ENCODE results near the gene DPEP2.

DPEP2 gene

GRCh38 chr16:67992661-67993206, 6.5 kb downstream of the DPEP2 start:
- H3K4me1 ChIP-seq (ENCODE audit: control extremely low read depth in 1 of 4, control insufficient read depth in 4 of 4, insufficient read depth in 4 of 4, low read length in 3 of 4), result peaks cover 0 to 28% (median 26%) of the 10 kb centered on the region in 4 experiments
- H3K4me3 ChIP-seq (ENCODE audit: control insufficient read depth in 1 of 7, extremely low read depth in 1 of 7, insufficient read depth in 4 of 7, low read depth in 2 of 7, low read length in 6 of 7), result peak overlapping the region in 3 of 7 experiments; percentile 0 to 57 (median 45)
- ChIA-PET CTCF (interaction anchor here (0.9 to 3.1 kb wide), 9 partner anchors 10 to 48 kb away, joined by 3 to 19 read pairs (median 3); partner anchors contain the start of genes DDX28 and DUS2), POLR2A (interaction anchor here (1.7 kb wide), 1 partner anchor 8 kb away, joined by 8 read pairs; no protein-coding TSS in a partner anchor)
- H3K27ac ChIP-seq (ENCODE audit: insufficient read depth in 1 of 2, low read depth in 1 of 2, low read length in 2 of 2, poor library complexity in 1 of 2, severe bottlenecking in 2 of 2), result peak overlapping the region in 1 of 2 experiments; percentile 81
- no peaks in the 10 kb centered on the region for H3K27me3 ChIP-seq (replicated peaks in 2 of 5; ENCODE audit: control insufficient read depth in 4 of 5, insufficient read depth in 5 of 5, low read length in 4 of 5)
- H3K36me3 ChIP-seq (ENCODE audit: control insufficient read depth in 4 of 4, insufficient read depth in 4 of 4, low read length in 3 of 4), result peaks cover 0 to 10% (median 2%) of the 10 kb centered on the region in 4 experiments
- WGBS (ENCODE audit: insufficient coverage), result 80% methylated on average over 18 of the region's 20 CpGs
- no peak for DNase-seq
- H3K9me3 ChIP-seq (ENCODE audit: control extremely low read depth in 1 of 5, control insufficient read depth in 4 of 5, insufficient read depth in 2 of 5, low read depth in 1 of 5, low read length in 4 of 5), result peaks cover 0 to 1% (median 0%) of the 10 kb centered on the region in 5 experiments

GRCh38 chr16:67990018-67990386, 9.3 kb downstream of the DPEP2 start:
- Histone ChIP-seq H3K27ac (ENCODE audit: insufficient read depth in 1 of 2, low read depth in 1 of 2, low read length in 2 of 2, poor library complexity in 1 of 2, severe bottlenecking in 2 of 2) (no peak overlapping the region), H3K4me1 (ENCODE audit: control extremely low read depth in 1 of 4, control insufficient read depth in 4 of 4, insufficient read depth in 4 of 4, low read length in 3 of 4) (peaks cover 6 to 37% (median 32%) of the 10 kb centered on the region in 4 experiments), H3K4me3 (ENCODE audit: control insufficient read depth in 1 of 7, extremely low read depth in 1 of 7, insufficient read depth in 4 of 7, low read depth in 2 of 7, low read length in 6 of 7) (no peak overlapping the region), H3K36me3 (ENCODE audit: control insufficient read depth in 4 of 4, insufficient read depth in 4 of 4, low read length in 3 of 4) (peaks cover 0 to 10% (median 2%) of the 10 kb centered on the region in 4 experiments), H3K27me3 (replicated peaks in 2 of 5; ENCODE audit: control insufficient read depth in 4 of 5, insufficient read depth in 5 of 5, low read length in 4 of 5) (no peaks in the 10 kb centered on the region), H3K9me3 (ENCODE audit: control extremely low read depth in 1 of 5, control insufficient read depth in 4 of 5, insufficient read depth in 2 of 5, low read depth in 1 of 5, low read length in 4 of 5) (no peaks in the 10 kb centered on the region)
- 96% methylated on average over 4 of the region's 6 CpGs for WGBS (ENCODE audit: insufficient coverage)
- no peak for DNase-seq
- ChIA-PET CTCF (interaction anchor here (0.6 to 3.6 kb wide), 6 partner anchors 9 to 50 kb away, joined by 3 to 10 read pairs (median 3); partner anchors contain the start of gene DPEP3), POLR2A (no interaction called here)

GRCh38 chr16:67989322-67990017, 9.8 kb downstream of the DPEP2 start:
- CTCF ChIA-PET, result interaction anchor here (0.6 to 7.1 kb wide), 8 partner anchors 9 to 75 kb away, joined by 3 to 35 read pairs (median 3); partner anchors contain the start of genes DPEP2 and DPEP3
- no peak overlapping the region for H3K27ac ChIP-seq (ENCODE audit: insufficient read depth in 1 of 2, low read depth in 1 of 2, low read length in 2 of 2, poor library complexity in 1 of 2, severe bottlenecking in 2 of 2)
- H3K4me1 ChIP-seq (ENCODE audit: control extremely low read depth in 1 of 4, control insufficient read depth in 4 of 4, insufficient read depth in 4 of 4, low read length in 3 of 4), result peaks cover 6 to 38% (median 34%) of the 10 kb centered on the region in 4 experiments
- H3K4me3 ChIP-seq (ENCODE audit: control insufficient read depth in 1 of 7, extremely low read depth in 1 of 7, insufficient read depth in 4 of 7, low read depth in 2 of 7, low read length in 6 of 7), result no peak overlapping the region
- H3K27me3 ChIP-seq (replicated peaks in 2 of 5; ENCODE audit: control insufficient read depth in 4 of 5, insufficient read depth in 5 of 5, low read length in 4 of 5), result no peaks in the 10 kb centered on the region
- no peak for DNase-seq
- WGBS (ENCODE audit: insufficient coverage), result 94% methylated on average over 6 of the region's 8 CpGs
- H3K36me3 ChIP-seq (ENCODE audit: control insufficient read depth in 4 of 4, insufficient read depth in 4 of 4, low read length in 3 of 4), result peaks cover 0 to 10% (median 2%) of the 10 kb centered on the region in 4 experiments
- H3K9me3 ChIP-seq (ENCODE audit: control extremely low read depth in 1 of 5, control insufficient read depth in 4 of 5, insufficient read depth in 2 of 5, low read depth in 1 of 5, low read length in 4 of 5), result no peaks in the 10 kb centered on the region
- POLR2A ChIA-PET, result no interaction called here

GRCh38 chr16:67988675-67989074, 10.6 kb downstream of the DPEP2 start:
- CTCF ChIA-PET, result interaction anchor here (0.9 to 7.1 kb wide), 7 partner anchors 8 to 75 kb away, joined by 3 to 35 read pairs (median 3); partner anchors contain the start of genes DPEP2 and DPEP3
- Histone ChIP-seq H3K27me3 (replicated peaks in 2 of 5; ENCODE audit: control insufficient read depth in 4 of 5, insufficient read depth in 5 of 5, low read length in 4 of 5) (no peaks in the 10 kb centered on the region), H3K9me3 (ENCODE audit: control extremely low read depth in 1 of 5, control insufficient read depth in 4 of 5, insufficient read depth in 2 of 5, low read depth in 1 of 5, low read length in 4 of 5) (no peaks in the 10 kb centered on the region), H3K4me3 (ENCODE audit: control insufficient read depth in 1 of 7, extremely low read depth in 1 of 7, insufficient read depth in 4 of 7, low read depth in 2 of 7, low read length in 6 of 7) (no peak overlapping the region), H3K4me1 (ENCODE audit: control extremely low read depth in 1 of 4, control insufficient read depth in 4 of 4, insufficient read depth in 4 of 4, low read length in 3 of 4) (peaks cover 10 to 42% (median 36%) of the 10 kb centered on the region in 4 experiments), H3K36me3 (ENCODE audit: control insufficient read depth in 4 of 4, insufficient read depth in 4 of 4, low read length in 3 of 4) (peaks cover 0 to 10% (median 2%) of the 10 kb centered on the region in 4 experiments), H3K27ac (ENCODE audit: insufficient read depth in 1 of 2, low read depth in 1 of 2, low read length in 2 of 2, poor library complexity in 1 of 2, severe bottlenecking in 2 of 2) (no peak overlapping the region)
- POLR2A ChIA-PET, result no interaction called here
- WGBS (ENCODE audit: insufficient coverage), result 83% methylated on average over 2 of the region's 3 CpGs
- no peak for DNase-seq

- Histone ChIP-seq H3K9me3 (ENCODE audit: control extremely low read depth in 1 of 5, control insufficient read depth in 4 of 5, insufficient read depth in 2 of 5, low read depth in 1 of 5, low read length in 4 of 5) (no peaks in the 10 kb centered on the region), H3K4me1 (ENCODE audit: control extremely low read depth in 1 of 4, control insufficient read depth in 4 of 4, insufficient read depth in 4 of 4, low read length in 3 of 4) (peaks cover 13 to 35% (median 30%) of the 10 kb centered on the region in 4 experiments), H3K4me3 (ENCODE audit: control insufficient read depth in 1 of 7, extremely low read depth in 1 of 7, insufficient read depth in 4 of 7, low read depth in 2 of 7, low read length in 6 of 7) (no peak overlapping the region), H3K36me3 (ENCODE audit: control insufficient read depth in 4 of 4, insufficient read depth in 4 of 4, low read length in 3 of 4) (peaks cover 0 to 10% (median 2%) of the 10 kb centered on the region in 4 experiments), H3K27ac (ENCODE audit: insufficient read depth in 1 of 2, low read depth in 1 of 2, low read length in 2 of 2, poor library complexity in 1 of 2, severe bottlenecking in 2 of 2) (no peak overlapping the region), H3K27me3 (replicated peaks in 2 of 5; ENCODE audit: control insufficient read depth in 4 of 5, insufficient read depth in 5 of 5, low read length in 4 of 5) (no peaks in the 10 kb centered on the region)
- 92% methylated on average over 6 of the region's 11 CpGs for WGBS (ENCODE audit: insufficient coverage)
- ChIA-PET CTCF (interaction anchor here (1.1 to 8.4 kb wide), 6 partner anchors 11 to 53 kb away, joined by 3 to 69 read pairs (median 8); partner anchors contain the start of genes DPEP2 and SLC12A4), POLR2A (interaction anchor here (0.6 kb wide), 1 partner anchor 36 kb away, joined by 3 read pairs; the partner anchor contains the start of genes DDX28 and DUS2)
- no peak for DNase-seq
Observed at GRCh38 chr16:67987460-67988160, 11.7 kb downstream of the DPEP2 start.

GRCh38 chr16:67986949-67987348, 12.3 kb downstream of the DPEP2 start:
- no peak overlapping the region for H3K4me3 ChIP-seq (ENCODE audit: control insufficient read depth in 1 of 7, extremely low read depth in 1 of 7, insufficient read depth in 4 of 7, low read depth in 2 of 7, low read length in 6 of 7)
- H3K27ac ChIP-seq (ENCODE audit: insufficient read depth in 1 of 2, low read depth in 1 of 2, low read length in 2 of 2, poor library complexity in 1 of 2, severe bottlenecking in 2 of 2), result no peak overlapping the region
- no peak for DNase-seq
- no peaks in the 10 kb centered on the region for H3K9me3 ChIP-seq (ENCODE audit: control extremely low read depth in 1 of 5, control insufficient read depth in 4 of 5, insufficient read depth in 2 of 5, low read depth in 1 of 5, low read length in 4 of 5)
- peaks cover 0 to 8% (median 2%) of the 10 kb centered on the region in 4 experiments for H3K36me3 ChIP-seq (ENCODE audit: control insufficient read depth in 4 of 4, insufficient read depth in 4 of 4, low read length in 3 of 4)
- ChIA-PET CTCF (interaction anchor here (0.6 to 8.4 kb wide), 8 partner anchors 9 to 54 kb away, joined by 3 to 69 read pairs (median 4); partner anchors contain the start of genes DPEP2 and SLC12A4), POLR2A (interaction anchor here (0.6 kb wide), 1 partner anchor 36 kb away, joined by 3 read pairs; the partner anchor contains the start of genes DDX28 and DUS2)
- WGBS (ENCODE audit: insufficient coverage), result 100% methylated on average over 4 of the region's 5 CpGs
- H3K27me3 ChIP-seq (replicated peaks in 2 of 5; ENCODE audit: control insufficient read depth in 4 of 5, insufficient read depth in 5 of 5, low read length in 4 of 5), result no peaks in the 10 kb centered on the region
- H3K4me1 ChIP-seq (ENCODE audit: control extremely low read depth in 1 of 4, control insufficient read depth in 4 of 4, insufficient read depth in 4 of 4, low read length in 3 of 4), result peaks cover 13 to 32% (median 27%) of the 10 kb centered on the region in 4 experiments
